Sigmoid colon (tissue), 3 donors: ENCODE results near the gene NGFR.

ENCODE experiments used
- CTCF ChIP-seq, 4 experiments: fragments of 450-650 bp in 3 of 4; fragments of 200-600 bp in 1 of 4; IDR thresholded peaks; one replicate each; pipeline ENCODE4 v1.5.1; 2016 to 2019; ENCODE audit warnings: antibody characterized with exemption in 4 of 4, mild to moderate bottlenecking in 3 of 4, moderate library complexity in 2 of 4
- POLR2A ChIP-seq, 2 donors: fragments of 450-650 bp; IDR thresholded peaks; one replicate each; pipeline ENCODE4 v1.6.1; 2016; ENCODE audit warnings: antibody characterized with exemption in 2 of 2, mild to moderate bottlenecking in 2 of 2, moderate library complexity in 2 of 2

- TF ChIP-seq CTCF (IDR thresholded peaks at IDR 0.05) = no peak
- TF ChIP-seq POLR2A (IDR thresholded peaks at IDR 0.05) = no peak
These were observed 48.8 kb downstream of the NGFR start for GRCh38 chr17:49543860-49544259.
